Amniotic epithelial cell (primary cell): ENCODE measurements around the gene UNC79.

ENCODE experiments used
- DNase-seq: peaks from one replicate; pipeline ENCODE4 v3.0.0-alpha.2; 2010; ENCODE audit warnings: low read depth

Gene UNC79

DNA sequence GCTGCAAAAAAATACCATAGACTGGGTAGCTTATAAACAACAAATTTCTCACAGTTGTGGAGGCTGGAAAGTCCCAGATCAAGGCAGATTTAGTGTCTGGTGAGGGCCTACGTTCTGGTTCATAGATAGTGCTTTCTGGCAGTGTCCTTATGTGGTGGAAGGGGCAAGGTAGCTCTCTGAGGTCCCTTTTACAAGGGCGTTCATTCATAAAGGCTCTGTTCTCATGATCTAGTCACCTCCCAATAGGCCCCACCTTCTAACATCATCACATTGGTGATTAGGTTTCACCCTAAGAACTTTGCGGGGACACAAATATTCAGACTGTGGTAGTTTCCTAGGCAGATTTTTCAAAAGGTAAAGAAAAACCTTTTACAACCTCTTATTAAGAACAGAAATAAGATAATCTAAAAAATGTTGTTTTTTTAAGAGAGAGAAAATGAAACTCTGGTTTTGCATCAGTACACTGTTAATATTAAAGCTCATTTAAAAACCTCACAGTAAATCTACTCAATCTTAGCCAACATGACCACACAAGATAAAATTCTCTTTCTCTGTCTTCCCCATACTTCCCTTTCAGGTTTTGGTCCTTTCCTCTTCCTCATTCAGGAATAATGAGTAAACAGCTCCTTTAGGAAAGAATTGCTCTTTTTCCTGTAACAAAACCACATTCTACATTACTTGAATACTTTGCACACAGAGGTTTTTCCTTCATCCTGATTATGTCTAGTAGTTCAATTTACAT, 117.5 kb downstream of the UNC79 start:
- no peak for DNase-seq

DNA sequence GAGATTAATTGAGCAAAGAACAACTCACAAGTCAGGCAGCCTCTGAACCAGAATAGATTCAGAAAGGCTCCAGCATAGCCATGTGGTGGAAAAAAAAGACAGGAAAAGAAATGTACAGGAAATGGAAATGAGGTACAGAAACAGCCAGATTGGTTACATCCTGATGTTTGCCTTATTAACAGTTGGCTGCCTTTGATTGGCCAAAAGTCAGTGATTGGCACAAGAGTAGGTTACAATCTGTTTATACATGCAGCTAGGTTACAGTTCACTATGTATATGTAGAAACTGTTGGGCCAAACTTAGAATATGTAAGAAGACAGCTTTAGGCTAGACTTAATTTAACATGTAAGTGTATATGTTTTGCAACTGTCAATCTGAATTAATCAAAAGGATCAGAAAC, 118.9 kb downstream of the UNC79 start:
- no peak for DNase-seq

DNA sequence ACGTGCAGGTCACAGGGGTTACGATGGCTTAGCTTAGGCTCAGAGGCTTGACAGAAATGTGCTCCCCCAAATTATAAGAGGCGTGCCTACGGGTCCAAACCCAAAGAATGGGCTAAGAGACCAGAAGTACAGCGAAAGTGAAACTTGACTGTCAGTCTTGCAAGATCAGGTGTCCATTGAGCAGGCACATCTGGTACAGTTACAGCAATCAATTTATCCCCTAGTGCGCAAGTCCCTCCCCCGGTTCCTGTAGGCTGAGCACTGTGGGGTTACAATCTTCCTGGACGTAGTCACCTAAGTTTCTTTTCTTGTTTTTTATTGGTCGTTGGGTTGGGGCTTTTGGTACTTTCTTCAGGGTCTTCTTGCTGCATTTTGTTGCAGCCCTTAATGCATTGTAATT, 134.2 kb downstream of the UNC79 start:
- DNase-seq: no peak

DNA sequence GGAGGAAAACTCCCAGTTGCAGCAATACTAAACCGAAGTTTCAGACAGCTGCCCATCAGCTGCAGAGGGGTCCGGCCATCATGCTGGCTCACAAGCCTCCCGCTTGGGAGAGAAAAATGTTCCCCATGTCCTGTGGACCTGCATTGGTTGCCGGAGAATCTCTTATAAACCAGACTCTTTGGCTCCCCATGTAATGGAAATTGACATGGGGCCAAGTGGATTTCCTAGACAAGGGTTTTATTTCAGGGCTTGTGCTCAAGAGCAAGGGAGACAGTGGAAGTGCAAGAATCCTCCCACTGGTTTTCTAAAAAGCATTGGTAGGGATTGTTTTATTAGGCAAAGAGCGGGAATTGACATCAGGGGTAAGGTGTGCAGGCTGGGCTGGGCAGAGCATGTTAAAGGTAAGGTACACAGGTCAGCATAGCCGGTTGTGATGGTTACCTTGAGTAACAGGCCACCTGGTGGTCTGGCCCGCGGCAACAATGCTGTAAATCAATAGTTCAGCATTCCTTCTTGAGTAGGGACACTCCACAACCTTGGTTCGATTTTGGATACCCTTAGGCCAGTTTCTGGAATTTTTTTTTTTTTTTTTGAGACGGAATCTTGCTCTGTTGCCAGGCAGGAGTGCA, 135.4 kb downstream of the UNC79 start:
- DNase-seq: no peak

DNA sequence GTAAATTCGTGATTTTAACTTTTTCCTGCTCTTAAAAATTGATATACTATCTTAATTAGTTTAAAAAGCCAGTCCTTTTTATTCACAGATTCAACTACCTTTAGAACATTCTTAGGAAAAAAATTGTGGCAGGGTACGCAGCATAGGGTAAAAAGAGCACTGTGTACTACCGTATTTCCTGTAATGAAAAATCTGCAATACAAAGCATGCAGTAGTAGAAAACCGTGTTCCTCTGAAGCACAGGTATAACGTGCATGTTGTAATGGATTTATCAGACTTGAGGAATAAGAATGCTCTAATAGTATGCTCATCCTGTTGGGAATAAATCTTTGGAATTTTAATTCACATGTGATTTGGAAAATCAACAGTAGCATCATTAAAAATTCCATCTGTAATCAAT, 140.5 kb downstream of the UNC79 start:
- no peak for DNase-seq

DNA sequence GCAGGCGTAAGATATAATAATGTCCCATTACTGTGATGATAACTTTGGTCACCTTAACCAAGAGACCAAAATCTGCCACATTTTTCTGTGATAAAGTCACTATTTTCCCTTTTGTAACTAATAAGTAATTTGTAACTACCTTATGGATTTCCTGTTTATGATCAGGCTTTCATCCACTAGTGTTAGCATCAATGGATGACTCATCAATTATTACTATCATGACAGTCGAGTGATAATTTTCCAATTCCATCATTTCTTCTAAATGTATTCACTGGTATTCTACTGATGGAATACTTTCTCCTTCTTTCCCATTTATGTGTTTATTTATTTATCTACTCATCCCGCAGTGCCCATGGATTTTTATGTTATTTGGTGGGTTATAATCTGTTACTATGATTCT, 148.4 kb downstream of the UNC79 start:
- no peak for DNase-seq

DNA sequence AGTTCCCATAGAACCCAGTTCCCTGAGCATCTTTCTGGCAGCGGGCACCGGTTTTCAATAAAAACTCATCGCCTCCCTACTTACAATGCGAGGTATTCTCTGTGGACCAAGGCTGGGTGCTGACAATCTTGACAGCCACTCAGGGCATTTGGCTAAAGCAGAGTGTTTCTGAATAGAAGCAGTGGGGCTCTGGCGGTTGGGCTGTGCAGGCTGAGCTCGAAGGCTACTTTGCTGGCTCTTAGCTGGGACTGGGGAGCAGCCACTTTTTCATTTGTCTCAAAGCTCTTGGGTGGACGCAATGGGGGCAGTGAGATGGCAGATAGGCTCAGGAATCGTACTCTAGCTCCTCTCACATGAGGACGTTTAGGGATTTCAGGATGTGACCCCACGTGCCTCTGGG, 151.8 kb downstream of the UNC79 start:
- no peak for DNase-seq

DNA sequence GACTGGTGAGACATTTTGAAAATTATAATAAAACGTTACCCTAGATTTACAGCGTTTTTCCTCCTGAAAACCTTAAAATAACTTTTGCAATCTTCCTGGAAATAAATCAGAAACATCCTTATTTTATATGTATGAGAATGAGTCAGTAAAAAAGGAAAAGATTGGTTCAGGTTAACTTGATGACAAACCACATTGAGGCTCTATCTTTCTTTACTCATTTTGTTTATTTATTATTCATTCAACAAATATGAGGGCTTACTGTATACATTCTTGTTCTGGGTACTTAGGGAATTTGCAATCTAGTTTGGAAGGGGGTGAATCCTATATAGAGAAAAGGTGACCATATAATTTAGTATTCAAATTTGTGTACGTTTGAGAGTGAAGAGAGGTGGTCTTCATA, 156.6 kb downstream of the UNC79 start:
- no peak for DNase-seq

DNA sequence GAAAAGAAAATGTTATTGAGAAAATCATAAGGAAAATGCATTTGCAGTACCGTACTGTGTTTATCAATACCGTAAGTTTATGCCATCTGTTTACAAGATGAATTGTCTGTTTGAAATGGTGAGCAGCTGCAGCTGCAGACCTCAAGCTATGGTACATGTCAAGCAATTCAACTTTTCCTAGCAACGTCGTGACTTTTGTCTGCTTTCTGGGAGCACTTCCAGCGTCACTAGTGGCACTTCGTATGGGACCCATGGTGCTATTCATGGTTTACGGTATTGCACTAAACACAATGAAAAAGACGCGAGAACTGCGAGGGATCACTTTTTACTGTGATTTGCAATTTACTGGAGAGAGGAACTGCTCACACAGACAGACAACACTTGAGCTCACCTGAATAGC, 160.8 kb downstream of the UNC79 start:
- no peak for DNase-seq

DNA sequence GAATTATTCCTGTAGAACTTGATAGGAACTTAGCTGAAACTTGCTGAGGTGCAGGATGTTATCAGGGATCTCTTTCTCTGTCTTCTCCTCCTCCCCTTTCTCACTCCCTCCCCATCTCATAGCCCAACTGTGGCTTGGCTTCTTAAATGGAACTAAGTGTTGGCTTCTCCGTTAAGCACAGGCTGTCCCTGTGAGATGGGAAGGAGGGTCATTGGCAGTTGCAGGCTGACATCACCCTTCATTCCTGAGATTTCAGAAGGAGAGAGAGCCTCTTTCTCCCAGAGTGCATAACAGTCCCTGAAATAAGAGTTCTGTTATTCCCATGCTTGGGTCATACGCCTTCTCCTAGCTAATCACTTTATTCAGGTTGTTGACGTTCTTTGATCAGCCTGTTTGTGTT, 162.0 kb downstream of the UNC79 start:
- DNase-seq: no peak

DNA sequence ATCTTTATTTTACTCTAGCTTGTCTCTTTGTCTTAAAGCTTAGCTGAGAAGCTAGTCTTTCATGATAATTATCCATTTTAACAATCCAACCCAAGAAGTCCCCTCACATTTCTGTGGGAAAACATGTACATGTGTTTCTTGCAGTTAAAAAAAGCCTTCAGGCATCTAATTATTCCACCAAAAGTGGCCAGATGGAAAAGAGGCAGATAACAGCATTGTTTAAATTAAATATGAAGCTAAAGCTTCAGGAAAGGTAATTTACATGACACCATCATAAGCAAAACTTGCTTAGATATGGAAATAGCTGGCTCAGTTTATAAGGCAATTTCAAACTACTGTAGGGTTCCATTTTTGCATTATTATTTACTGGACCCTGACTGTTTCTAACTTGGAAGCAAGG, 175.4 kb downstream of the UNC79 start:
- DNase-seq: no peak

DNA sequence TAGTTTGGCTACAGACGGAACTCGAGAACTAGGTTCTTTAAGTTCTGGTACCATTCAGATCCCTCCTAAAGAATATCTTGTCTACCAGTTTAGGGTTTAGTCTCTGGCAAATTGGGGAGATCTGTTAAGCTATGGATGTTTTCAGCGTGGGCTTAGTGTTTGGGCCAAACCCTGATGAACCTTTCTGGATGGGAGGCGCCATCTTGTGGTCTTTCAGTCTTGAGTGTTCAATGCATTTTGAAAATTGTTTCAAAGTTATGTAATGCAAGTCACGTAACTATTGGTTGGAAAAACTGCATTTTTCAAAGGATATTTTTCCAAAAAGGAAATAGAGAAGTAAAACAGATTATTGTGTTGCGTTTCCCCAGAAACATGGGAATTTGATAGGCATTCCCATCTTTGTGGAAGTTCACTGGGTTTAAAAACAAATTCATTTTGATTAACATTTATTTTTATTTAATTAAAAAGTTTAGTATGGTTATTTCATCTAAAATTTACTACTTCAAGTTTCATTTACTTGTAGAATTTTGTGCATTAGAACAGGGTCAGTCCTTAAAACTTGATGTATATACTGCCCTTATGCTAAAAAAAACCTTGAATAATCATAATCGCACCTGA, 188.5 kb downstream of the UNC79 start:
- peak; percentile 35 for DNase-seq

DNA sequence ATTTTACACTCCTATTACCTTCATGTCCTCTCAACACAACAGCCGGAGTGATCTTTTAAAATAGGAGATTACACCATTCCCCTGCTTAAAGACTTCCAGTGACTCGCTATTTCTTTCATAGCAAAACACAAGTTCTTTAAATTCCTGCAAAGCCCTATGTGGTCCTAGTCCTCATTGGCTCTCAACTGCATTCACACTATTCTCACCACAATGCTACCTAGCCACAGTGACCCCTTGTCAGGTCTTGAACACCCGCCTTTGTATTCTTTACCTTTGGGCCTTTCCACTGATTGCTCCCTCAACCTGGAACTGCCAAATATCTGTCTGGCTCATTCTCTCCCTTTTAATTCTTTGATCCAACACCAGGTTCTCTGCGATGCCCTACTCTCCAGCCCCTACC, 197.3 kb downstream of the UNC79 start:
- no peak for DNase-seq

DNA sequence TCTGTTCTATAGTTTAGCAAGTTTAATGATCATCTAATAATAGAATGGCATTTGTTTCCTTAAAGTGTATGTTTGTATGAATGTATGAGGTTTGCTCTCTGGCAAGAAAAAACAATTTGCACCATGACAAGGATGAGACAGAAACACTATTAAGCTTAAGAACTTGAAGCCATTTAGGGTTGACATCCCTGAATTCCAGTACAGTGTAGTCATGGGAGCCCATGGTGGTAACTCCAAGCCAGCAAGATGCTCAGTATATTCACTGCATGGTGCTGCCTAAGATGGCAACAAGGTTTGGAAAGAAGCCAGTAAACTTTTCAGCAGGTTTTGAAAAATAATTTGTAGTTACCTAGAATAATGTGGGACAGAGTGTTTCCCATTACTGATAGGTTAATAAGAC, 198.9 kb downstream of the UNC79 start:
- no peak for DNase-seq

DNA sequence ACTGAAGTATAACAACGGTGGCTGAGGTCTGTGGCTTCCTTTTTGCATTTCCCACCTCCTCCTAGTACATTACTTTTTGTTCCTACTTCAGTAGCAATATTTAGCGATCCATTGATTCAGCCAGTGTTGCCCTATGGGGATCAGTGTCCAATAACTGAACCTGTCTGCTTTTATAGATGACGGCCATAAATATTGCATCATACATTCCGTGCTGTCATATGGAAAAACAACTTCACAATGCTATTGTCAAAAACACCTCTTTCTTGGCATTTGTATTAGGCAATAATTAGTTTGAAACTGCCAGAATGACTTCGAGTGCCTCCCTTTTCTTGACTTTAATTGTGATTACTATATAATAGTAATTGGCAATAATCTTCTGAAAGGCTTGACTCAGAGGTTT, 208.1 kb downstream of the UNC79 start:
- no peak for DNase-seq

DNA sequence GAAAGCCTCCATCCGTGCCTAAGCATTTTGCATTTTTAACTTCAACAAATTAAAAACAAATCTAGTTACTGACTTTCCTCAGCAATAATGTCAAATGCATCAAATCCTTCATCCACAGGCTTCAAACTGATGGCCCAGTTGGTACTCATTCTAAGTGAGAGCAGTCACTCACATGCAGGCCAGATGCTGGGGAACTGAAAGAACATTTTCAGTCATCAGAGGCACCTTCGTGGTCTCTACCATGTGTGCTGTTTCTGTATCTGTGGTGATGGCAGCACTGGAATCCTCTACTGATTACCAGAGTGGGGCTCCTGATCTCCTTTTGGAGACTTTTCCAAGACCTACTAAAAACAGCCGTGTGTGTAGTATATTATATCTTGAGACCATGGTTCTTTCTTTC, 212.4 kb downstream of the UNC79 start:
- DNase-seq: no peak

DNA sequence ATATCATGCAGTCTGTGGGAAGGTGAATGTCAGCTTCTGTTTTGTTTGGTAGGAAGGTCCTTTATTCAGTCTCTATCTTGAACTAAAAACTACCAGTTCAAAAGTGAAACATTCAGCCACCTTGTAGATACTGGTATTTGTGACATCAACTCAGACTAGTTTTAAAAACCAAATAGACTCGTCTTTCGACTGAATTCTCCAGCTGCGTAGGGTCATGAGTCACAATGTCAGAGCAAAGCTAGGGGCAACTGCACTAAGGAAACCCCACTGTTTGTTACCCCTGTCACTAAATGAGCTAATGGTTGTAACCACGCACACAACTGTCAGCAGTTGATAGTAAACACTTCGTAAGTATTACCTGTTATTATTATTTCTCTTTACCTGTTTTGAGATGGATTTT, 212.9 kb downstream of the UNC79 start:
- no peak for DNase-seq

DNA sequence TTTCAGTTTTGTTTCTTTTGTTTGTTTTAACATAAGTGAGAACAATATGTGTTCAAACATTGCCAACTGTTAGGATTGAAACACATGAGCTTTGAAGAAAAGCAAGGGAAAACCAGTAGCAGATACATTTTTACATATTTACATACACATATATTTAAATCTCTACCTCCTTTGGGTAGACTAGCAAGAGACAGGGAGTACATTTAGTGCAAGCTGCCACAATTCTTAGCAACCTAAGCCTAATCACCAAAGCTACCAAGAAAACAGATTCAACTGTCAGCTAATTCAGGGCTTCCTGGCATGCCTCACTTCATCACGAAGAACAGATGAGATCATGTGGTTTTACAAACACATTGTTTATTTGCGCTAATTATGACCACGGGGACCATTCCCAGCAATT, 214.5 kb downstream of the UNC79 start:
- no peak for DNase-seq

DNA sequence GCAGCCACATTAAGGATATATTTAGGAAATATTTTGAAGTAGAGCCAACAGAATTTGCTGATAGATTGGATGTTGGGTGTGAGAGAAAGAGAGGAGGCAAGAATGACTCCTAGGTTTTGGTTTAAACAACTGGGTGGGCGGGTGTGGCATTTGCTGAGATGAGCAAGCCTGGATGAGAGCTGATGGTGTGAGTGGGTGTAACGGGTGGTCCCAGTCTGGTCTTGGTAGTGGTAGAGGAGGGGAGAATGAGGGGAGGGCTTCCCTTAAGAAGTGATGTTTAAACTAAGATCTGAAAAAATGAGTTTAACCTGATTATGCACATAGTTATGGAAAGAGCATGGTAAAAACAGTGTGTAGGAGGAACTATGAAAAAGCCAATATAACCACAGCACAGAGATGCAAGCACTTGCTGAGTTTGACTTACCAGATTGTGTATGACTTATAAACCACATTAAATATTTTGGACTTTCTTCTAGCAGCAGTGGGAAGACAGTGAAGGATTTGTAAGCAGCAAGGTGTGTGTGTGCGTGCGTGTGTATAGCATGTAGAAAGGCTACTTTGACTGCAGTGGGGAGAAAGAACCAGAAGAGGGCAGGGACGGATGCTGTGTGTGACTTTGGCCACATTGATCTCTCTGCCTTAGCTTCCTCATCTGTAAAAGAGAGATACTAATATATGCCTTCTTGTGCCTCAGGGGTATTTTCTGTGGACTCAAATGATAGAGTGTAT, 217.9 kb downstream of the UNC79 start:
- no peak for DNase-seq

DNA sequence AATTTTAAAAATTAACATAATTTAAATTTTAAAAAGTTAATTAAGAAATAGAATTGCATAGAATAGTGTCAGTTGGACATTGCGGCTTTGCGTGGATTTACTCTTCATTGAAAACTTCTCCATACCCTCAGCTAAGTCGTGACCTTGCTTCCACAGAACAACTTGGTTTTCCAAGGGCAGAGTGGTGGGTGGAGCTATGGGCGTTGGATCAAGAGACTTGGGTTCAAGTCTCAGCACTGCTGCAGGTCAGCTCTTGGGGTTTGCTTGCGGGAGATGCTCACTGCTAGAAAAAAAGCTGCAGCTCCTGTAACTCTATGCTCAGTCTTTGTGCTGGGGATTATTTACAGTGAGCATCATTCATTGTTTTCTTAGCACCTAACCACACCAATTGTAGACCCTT, 223.9 kb downstream of the UNC79 start:
- DNase-seq: no peak

DNA sequence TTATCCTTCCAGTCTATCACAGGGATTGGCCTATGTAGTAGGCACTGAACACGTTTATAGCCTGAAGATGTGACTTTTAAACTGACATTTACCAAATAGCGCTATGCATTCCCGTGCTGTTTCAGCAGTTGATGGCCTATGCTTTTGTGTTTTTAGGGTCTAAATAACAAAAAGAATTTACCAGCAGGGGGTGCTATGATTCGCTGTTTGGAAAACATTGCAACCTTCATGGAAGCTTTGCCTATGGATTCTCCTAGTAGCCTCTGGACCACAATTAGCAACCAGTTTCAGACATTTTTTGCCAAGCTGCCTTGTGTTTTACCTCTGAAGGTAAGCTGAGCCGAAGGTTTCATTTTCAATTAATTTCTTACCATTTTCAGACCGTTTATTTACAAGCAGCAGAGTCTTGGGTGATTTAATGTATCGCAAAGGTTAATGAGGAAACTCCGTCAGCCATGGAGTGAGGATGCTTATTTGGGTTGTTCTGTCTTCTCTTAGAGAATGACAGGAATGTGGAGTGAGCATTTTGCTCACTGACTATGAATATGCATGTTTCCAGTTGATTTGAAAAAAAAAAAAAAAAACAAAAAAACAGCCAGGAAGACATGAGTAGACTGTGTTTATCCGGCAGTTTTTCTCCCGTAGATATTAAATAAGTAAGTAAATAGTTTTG, 224.5 kb downstream of the UNC79 start:
- peak; percentile 6 for DNase-seq

DNA sequence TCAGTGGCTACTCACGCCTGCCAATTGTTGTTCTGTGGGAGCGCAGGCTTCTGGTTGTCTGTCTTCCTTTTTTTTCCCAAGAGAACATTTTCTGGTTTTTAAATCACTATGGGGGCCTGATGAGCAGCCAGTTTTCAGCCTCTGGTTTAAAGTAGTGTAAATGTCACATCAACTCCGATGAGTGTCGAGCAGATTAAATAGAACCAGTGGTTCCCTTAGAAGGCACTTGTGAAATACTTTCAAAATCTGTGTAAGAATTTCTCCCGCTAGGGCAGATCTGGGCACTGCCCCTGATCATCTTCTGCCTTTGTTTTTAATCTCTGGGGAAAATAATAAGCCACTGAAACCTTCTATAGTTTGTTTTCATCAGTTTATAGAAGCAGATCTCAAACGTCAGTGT, 227.1 kb downstream of the UNC79 start:
- DNase-seq: no peak

DNA sequence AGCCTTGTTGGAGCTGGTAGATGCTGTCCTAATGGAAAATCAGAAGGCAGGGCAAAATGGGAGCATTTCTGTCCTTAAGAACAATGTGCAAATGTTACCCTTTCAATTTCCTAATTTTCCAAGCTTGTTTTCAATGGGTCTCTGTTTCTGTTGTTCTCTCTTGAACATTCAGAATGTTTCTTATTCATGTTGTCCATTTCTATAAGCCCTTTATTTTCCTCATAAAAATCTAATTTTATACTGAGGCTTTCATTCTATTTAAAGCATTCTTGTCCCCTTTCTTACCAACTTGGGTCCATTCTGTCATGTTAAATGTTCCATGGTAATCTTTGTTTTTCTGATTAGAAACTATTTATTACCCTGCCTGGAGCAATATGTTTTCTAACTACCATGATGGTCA, 232.6 kb downstream of the UNC79 start:
- DNase-seq: no peak
